Ureter (tissue), 1 donor: ENCODE data around the gene NKTR. TPM values are rescaled to one million over a fixed set of nuclear protein-coding genes. Genes with fewer than 3 reads are reported as not detected.
A peak's percentile ranks its signal among the peaks of the same experiment; 100 is the strongest.

Source experiments
- DNase-seq: peaks from one replicate; pipeline ENCODE4 v3.0.0-alpha.2; 2020; ENCODE audit warnings: low spot score
- total RNA-seq: library from RNA; stranded (reverse); gene quantifications from one replicate; pipeline ENCODE4 v1.2.4, GENCODE V29; 2023
- donor health status: DM: yes; HTN: yes; CAD: no.

The NKTR gene
- total RNA-seq, 1 donor from 2014 or later, result 137 TPM

DNA sequence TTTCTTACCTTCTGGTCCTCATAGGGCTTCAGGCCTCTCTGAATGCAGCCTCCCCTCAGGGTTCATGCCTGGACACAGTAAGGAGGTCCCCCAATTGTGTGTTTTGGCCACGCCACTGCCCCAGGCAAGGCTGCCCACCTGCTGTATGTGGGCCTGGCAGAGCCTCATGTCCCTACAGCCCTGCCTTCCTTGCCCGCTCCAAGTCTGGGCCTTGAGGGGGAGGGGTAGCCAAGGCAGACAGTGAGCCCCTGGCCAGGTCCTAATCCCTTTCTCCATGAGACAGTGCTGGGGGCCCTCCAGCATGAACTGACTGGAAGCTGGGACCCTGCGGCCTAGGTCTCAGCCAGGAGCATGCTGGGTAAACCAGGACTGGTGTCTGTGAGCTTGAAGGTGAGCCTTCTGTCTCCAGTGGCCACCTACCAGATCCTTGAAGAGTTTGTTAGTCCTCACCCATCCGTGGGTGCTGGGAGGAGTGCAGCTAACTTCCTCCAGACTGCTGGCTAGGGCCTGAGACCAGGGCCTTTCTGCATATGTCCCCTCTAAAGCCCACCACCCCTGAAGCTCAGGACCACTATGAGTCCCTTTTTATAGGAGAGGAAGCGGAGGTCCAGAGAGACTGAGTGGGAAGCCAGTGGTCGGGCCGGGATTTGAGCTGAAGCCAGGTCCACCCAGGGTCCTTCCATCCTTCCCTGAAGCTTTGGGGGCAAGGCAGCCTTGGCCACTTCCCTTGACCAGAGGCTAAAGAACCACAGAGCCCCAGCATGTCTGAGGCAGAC is 61.7 kb downstream of the NKTR start:
- no peak for DNase-seq

GRCh38 chr3:42662813-42663535 is 62.5 kb downstream of the NKTR start:
- DNase-seq, result no peak

DNA sequence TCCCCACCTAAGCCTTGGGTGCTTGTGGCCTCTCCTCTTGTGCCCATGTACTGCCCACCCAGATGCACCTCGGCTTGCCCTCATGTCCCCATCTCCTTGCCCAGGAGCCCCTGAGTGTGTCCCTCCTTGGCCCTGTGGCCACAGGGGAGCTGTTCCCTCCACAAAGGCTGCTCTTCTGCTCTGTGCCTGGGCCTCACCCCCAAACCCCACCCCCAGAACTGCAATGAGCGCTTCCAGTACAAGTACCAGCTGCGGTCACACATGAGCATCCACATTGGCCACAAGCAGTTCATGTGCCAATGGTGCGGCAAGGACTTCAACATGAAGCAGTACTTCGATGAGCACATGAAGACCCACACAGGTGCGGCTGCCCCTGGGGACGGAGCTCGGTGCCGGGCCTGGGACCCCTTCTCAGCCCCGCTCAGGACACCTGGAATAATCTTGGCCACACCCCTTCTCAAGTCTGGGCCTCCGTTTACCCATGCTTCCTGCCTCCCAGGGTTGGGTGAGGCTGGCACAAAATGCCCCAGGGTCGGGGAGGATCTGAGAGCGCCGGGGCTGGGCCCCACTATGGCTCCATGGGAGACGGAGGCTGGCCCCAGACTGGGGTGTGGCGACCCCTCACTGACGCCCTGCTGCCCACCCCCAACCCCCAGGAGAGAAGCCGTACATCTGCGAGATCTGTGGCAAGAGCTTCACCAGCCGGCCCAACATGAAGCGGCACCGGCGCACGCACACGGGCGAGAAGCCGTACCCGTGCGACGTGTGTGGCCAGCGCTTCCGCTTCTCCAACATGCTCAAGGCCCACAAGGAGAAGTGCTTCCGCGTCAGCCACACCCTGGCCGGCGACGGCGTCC is 63.3 kb downstream of the NKTR start:
- no peak for DNase-seq

DNA sequence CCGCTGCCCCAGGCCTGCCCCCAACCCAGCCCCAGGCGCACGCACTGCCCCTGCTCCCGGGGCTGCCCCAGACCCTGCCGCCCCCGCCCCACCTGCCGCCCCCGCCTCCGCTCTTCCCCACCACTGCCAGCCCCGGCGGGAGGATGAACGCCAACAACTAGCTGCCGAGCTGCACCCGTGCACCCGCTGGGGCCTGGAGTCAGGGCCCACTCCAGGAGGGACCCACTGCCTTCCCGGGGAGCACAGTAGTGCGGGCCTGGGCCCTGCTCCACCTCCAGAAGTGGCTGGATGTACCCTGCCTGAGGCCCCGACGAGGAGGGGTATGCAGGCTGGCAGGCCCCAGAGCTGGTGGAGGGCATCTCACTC is 63.9 kb downstream of the NKTR start:
- no peak for DNase-seq

GRCh38 chr3:42665050-42665878 is 64.8 kb downstream of the NKTR start:
- DNase-seq, result no peak

GRCh38 chr3:42666022-42666421 is 65.5 kb downstream of the NKTR start:
- no peak for DNase-seq

- DNase-seq, result no peak
Observed at GRCh38 chr3:42666577-42666998, 66.1 kb downstream of the NKTR start.

GRCh38 chr3:42667096-42667522 is 66.6 kb downstream of the NKTR start:
- no peak for DNase-seq

DNA sequence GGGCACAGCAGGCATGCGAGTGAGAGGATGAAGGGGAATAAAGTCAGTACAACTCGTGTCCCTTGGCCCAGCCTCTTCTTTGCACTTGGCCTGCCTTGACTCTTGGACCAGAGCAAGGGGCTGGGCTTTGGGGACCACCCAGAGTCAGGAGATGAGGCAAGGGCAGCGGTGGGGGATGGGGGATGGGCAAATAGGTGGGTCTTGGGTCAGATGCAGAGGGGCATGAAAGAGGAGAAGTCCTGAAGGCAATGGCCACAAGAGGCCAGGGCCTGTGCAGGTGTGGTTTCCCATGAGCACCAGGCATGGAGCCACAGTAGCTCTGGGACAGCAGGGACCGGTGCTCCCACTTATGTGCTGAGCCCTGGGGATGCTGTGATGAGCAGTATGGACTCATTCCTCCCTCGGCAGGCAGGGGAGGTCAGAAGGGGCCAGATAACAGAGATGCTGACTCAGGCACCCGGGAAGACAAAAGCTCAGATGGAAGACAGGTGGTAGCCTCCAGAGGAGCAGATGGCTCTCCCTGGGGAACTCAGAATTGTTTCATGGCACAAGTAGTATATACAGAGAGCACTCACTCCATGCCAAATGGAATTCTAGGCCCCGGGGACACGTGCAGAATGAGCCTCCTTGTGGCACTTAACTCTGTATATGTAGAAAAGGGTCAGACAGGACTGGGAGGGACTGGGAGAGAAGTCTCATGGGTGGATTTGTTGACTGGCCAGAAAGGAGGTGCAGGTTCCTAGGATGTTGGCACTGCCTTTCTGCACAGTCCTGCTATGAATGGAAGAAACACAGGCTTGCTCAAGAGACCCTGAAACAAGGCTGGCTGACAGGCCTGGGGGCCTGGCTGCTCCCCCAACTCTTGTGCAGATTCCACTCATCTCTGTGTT is 67.3 kb downstream of the NKTR start:
- no peak for DNase-seq

GRCh38 chr3:42668413-42668760 is 67.9 kb downstream of the NKTR start:
- DNase-seq, result peak; percentile 37

DNA sequence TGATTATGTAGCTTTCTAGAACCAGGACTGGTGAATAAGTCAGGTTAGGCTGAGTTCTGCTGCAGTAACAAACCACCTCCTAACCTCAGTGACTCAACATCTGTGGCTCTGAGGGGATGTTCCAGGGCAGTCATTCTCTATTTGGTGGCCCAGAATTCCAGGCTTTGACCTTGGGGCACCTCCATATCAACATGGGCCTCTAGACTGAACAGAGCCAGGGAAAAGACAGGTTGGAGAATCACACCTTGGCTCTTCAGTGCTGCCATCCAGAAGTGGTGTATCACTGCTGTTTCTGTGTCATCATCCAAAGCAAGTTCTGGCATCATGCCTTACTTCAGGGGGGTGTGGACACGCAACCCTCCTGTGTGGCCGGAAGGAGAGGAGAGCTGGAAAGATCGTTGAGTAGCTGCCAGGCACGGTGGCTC is 68.3 kb downstream of the NKTR start:
- peak; percentile 39 for DNase-seq

GRCh38 chr3:42670051-42670576 is 69.6 kb downstream of the NKTR start:
- DNase-seq, result no peak

- no peak for DNase-seq
Observed at GRCh38 chr3:42670670-42671069, 70.2 kb downstream of the NKTR start.

GRCh38 chr3:42672515-42672914 is 72.0 kb downstream of the NKTR start:
- no peak for DNase-seq

DNA sequence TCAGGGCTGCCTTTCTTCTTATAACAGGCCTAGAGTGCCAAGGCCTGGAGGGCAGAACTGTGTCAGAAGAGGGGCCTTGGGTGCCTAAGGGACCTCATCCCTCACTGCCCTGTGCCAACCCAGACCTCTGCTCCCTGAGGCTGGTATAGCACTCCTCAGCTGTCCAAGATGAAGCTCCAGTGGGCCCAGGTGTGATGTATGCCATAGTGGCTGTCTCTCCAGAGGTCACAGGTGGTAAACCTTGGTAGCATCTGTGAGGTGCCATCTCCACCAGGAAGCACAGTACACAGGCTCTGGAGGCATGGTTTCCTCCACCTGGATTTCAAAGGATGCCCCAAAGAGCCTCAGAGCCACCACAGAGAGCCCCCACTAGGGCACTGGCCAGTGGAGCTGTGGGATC is 72.6 kb downstream of the NKTR start:
- peak; percentile 29 for DNase-seq

DNA sequence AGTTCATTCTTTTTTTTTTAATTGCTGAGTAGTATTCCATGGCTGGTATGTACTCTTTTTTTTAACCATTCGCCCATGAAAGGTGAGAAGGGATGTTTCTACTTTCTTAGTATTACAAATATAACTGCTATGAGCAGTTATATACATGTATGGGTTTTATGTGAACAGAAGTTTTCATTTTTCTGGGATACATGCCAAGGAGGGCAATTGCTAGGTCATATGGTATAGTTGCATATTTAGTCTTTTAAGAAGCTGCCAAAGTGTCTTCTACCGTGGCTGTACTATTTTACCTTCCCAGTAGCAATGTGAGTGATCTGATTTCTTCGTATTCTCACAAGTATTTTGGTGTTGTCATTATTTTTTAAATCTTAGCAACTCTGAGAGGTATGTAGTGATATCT is 73.7 kb downstream of the NKTR start:
- DNase-seq, result no peak

- no peak for DNase-seq
Observed at GRCh38 chr3:42675909-42676308, 75.4 kb downstream of the NKTR start.

GRCh38 chr3:42678447-42678846 is 78.0 kb downstream of the NKTR start:
- no peak for DNase-seq

- no peak for DNase-seq
Observed at GRCh38 chr3:42680271-42680670, 79.8 kb downstream of the NKTR start.

- no peak for DNase-seq
Observed at GRCh38 chr3:42680806-42681205, 80.3 kb downstream of the NKTR start.
